ENCODE measurements around the gene DENND2C.
A peak's percentile ranks its signal among the peaks of the same experiment; 100 is the strongest.

DENND2C gene, protein sequence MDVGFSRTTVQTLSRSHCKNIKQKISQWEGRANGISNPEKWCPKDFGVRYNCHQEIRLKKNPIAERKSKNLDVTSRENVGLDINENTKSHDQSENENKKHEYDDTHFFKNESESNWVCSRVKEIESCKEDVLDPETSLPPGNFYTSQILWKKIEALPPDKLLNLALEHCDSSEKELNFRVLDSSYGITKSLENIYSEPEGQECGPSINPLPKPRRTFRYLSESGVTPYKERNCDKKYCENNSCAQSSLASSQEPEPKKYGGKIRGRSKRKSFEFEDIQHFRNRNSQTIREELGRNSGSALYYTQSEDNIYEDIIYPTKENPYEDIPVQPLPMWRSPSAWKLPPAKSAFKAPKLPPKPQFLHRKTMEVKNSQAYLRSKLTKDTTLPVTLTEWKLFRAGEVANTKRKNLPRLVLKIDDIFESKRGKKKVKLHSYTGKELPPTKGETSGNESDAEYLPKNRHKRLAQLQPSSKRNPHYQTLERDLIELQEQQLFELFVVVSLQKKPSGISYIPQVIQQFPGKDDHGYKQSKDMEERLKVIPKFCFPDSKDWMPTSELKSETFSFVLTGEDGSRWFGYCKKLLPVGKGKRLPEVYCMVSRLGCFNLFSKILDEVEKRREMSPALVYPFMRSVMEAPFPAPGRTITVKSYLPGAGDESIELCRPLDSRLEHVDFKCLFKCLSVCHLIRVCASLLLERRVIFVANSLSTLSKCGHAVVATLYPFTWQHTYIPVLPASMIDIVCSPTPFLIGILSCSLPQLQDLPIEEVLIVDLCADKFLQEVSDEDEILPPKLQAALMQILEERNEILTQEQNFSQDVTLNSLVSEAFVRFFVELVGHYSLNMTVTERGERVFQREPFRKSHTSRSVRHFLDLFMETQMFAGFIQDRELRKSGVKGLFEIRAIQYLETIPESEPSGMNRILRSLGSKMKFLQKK

DNA sequence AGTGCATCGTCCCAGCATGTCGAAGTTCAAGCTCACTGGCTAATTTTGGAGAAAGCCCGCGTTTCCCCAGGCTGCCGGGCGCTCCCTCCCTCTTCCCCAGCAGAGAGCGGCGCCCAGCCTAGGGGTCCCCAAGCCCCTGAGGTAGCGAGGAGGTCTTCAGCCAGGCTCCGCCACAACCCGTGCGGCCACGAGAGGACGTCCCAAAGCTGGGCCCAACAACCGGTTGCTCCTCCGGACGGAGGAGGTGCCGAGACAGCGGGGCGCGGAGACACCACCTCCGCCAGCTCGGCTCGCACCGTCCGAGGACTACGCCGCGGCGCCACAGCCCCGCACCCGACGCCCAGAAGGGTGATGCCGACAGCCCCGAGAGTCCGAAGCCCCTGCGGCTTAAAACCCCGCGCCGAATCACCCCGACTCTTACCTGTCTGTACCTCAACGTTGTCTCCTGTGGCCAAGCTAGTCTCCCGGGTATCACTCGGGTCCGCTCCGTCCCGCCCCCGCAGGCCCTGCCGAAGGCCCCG is at the start of gene DENND2C:
Gene DENND2C (minus strand): TSS at position 488 of the 521 bp plus-strand sequence. CDS start 44,065 bp downstream, outside the sequence.
- peak in 1 of 2 donors; percentile 2 for DNase-seq (ENCODE audit: extremely low read depth in 1 of 2, low read depth in 1 of 2)

DNA sequence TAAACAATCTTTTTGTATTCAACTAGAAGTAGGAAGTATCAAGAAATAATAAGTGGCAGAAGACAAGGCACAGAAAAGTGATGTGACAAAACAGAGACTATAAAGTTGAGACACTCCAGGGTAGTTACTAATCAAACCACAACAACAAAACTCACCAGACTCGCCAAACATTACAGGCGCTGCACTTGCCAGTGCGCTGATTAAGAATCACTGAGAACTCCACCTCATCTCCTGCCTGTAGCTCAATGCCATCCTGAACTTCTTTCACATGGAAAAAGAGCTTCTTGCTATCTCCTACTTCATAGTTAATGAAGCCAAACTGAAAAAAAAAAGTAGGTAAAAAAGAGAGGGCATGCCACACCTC is 49.6 kb upstream of the DENND2C start:
- no peak for DNase-seq (ENCODE audit: extremely low read depth in 1 of 2, low read depth in 1 of 2)

DNA sequence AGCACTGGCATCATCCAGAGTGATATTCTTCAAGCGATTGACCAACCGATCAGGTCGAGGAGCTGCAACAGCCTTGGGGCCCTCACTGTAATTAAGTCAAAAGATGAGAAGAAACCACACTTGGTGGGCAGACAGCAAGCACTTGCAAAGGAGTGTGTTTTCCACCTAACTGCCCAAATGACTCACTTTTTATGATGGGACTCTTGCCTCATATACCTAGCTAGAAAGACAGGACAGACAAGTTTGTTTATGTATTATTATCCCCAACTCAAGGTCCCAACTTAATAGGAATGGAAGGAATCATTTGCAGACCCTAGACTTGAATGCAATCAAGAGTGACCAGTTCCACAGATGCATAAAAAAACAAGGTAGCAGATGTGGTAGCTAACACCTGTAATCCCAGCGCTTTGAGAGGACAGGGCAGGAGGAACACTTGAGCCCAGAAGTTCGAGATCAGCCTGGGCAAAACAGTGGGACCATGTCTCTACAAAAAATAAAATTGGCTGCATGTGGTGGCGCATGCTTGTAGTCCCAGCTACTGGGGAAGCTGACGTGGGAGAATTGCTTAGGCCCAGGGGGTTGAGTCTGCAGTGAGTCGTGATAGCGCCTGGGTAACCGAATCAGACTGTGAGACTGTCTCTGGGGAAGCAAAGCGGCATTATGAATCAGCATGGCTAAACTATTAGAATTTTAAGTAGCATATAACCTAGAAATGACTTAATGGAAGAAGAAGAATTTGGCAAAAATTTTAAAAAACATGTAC is 49.0 kb upstream of the DENND2C start:
- DNase-seq (ENCODE audit: extremely low read depth in 1 of 2, low read depth in 1 of 2) = no peak

DNA sequence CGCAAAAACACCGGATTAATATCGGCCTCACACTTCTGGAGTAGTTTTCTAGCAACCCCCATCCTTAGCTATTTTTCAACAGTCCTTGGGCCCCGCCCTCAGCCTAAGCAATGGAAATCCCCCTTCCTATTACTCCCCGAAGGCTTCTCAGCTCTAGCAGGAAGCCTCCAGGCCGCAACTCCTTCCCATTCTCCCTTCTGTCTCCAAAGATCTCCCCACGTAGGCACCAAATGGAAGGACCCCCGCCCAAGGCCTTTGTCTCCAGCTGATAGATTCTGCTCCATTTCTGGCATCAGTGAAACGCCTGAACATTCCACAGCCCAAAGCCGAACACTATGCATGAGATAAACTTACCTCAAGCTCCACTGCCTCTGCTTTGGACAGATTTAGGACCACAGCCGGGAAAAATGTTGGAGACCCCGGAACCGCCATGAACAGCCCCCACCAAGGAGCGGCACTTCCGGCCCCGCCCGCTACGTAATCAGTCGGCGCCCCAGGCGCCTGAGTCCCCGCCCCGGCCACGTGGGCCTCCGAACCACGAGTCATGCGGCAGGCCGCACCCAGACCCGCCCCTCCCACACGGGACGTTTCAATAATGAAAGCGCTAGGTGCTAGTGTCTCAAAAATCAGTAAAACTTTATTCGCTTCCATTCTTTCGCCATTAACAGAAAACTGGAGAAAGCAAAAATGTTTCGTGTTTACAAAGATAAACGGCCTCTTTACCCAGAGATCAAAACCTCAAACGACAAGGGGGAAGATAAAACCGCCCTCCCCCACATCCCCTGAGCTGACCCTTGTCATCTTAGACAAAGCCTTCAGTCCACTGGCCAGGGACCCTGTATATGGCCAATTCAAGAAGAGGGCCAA is 46.7 kb upstream of the DENND2C start, which contains the start of gene NRAS:
Gene NRAS (minus strand): TSS at position 468 of the 867 bp plus-strand sequence. CDS start 611 bp downstream, outside the sequence.
- peak; percentile 85 to 97 for DNase-seq (ENCODE audit: extremely low read depth in 1 of 2, low read depth in 1 of 2)

DNA sequence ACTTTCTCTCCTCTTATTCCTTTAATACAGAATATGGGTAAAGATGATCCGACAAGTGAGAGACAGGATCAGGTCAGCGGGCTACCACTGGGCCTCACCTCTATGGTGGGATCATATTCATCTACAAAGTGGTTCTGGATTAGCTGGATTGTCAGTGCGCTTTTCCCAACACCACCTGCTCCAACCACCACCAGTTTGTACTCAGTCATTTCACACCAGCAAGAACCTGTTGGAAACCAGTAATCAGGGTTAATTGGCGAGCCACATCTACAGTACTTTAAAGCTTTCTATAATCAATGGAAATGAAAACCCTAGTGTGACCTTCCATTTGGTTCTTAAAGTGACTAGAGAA is 46.1 kb upstream of the DENND2C start:
- no peak for DNase-seq (ENCODE audit: extremely low read depth in 1 of 2, low read depth in 1 of 2)

DNA sequence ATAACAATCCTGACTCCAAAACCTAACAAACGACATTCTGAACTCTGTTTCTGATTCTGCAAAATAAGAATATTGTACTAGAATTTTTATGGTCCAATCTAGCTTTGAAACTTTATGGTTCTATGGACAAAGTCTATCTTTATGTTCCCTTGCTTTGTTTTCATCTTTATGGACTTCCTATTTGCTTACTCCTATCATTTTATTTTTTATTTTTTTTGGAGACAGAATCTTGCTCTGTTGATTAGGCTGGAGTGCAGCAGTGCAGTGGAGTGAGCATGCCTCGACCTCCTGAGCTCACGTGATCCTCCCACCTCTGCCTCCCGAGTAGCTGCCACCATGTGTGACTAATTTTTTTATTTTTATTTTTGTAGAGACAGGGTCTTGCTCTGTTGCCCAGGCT is 43.1 kb upstream of the DENND2C start:
- DNase-seq (ENCODE audit: extremely low read depth in 1 of 2, low read depth in 1 of 2) = no peak

DNA sequence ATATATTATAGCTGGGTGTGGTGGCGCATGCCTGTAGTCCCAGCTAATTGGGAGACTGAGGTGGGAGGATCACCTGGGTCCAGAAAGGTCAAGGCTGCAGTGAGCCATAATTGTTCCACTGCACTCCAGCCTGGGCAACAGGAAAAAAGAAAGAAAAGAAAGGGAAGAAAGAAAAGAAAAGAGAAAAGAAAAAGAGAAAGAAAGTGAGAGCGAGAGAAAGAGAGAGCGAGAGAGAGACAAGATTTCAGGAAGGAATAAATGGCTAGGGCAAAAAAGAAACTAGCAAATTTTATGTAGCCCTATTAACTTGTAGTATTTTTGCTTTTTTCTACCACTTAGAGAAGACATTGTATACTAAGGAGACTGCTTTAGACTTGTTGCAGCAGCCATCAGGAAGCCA is 40.5 kb upstream of the DENND2C start:
- no peak for DNase-seq (ENCODE audit: extremely low read depth in 1 of 2, low read depth in 1 of 2)

DNA sequence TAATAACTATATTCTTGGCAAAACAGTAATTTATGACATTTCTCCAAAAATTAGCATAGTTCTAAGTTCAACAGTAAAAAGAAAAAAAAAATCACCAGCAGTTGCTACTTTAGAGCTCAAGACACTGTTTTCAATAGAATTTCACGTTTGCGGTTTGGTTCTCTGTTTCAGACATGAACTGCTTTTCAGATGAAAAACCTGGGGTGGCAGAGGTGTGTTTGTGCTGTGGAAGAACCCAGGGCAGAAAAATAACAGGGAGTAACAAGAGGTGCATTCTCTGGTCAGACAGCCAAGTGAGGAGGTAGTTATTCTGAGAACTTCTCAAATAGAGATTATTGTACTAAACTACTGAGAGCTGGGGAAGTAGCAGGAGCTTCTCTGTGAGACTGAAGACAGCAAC is 37.8 kb upstream of the DENND2C start:
- DNase-seq (ENCODE audit: extremely low read depth in 1 of 2, low read depth in 1 of 2) = no peak

DNA sequence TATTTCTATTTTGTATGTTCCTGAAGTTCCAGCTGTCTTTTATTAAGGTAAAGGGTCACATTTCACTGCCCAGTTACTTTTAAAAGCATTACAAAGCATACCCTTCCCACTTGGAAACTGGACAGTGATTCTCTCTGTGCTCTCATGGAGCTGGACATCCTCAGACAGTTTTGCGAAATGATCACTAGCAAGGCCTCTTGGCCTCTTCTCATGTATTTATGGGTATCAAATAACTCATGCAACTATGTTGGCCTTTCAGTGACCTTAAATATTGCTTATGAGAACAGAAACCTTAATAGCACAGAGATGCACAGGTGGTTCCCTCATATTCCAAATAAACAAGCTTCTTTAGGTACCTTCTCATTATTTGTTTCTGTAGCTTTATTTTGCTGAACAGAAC is 33.4 kb upstream of the DENND2C start:
- DNase-seq (ENCODE audit: extremely low read depth in 1 of 2, low read depth in 1 of 2) = no peak

DNA sequence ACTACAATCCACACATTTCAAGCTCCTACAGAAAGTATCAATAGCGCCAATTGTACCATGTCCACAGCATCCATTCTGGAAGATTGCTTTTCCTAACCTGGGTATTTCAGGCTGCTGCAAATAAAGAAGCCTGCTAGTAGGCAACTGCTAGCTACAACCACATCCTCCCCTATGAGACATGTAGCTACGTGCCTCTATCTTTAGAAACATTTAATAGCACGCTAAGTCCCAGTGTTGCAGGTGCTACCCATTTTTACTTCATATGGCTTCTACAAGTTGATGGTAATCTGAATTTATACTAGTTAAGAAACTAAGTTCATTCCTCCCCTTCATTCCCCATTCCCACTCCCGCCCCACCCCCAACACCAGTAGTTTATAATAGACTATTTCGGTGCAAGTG is 32.9 kb upstream of the DENND2C start:
- DNase-seq (ENCODE audit: extremely low read depth in 1 of 2, low read depth in 1 of 2) = no peak

DNA sequence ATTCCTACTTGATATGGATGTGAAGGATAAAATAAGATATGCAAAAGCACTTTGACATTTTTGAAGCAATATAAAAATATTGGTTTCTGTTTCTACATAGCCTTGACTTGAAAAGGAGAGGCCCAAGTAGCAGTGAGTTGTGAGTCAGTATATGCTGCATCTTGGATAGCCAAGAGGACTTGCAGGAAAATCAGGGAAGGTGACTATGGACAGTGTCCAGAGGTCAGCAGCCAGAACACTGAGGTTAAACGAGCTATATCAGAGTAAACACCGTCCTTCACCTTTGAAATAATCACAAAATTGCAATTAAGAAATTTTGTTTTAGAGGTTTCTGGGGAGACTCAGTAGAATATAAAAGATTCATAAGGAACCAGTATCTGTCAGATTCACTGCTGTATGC is 32.1 kb upstream of the DENND2C start:
- DNase-seq (ENCODE audit: extremely low read depth in 1 of 2, low read depth in 1 of 2) = no peak

DNA sequence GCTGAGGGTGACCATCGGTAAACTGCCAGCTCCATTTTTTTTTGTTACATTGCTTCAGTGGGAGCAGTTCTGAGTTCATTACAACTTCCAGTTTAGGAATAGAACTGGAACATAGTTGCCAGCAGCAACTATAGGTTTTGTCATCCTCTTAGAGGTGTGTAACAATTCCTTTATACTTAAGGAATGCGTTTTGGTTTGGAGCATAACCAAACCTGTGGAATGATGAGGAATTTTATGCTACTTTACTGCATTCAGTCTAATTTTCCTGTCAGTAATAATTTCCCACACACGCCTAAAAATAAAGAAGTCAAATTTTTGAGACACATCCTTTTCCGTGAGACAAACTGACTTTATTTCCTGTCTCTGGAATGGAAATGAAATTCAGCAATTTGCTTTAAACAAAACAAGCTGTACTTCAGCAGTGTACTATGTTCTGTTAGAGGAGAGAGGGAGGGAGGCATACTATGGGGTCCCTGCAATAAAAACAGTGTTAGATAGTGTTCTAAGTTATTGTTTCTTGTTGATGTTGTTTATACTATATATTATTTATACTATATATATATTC is 30.3 kb upstream of the DENND2C start:
- no peak for DNase-seq (ENCODE audit: extremely low read depth in 1 of 2, low read depth in 1 of 2)

DNA sequence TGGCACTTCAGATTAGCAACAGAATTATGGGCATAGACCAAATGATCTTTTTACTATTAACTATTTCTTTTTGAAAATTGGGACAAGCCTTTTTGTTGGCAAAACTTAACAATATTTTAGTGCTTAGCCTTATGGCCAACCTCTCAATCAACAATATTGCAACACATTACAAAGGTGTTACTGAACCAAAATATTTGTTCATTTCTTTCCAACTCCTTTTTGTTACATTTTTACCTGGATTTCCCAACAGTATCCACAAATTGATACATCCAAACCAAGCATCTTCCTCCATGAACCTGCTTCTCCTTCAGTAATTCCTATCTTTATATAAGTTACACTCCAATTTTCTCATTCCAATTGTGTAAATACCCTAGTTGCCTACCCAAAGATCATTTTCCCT is 27.0 kb upstream of the DENND2C start:
- DNase-seq (ENCODE audit: extremely low read depth in 1 of 2, low read depth in 1 of 2) = no peak

DNA sequence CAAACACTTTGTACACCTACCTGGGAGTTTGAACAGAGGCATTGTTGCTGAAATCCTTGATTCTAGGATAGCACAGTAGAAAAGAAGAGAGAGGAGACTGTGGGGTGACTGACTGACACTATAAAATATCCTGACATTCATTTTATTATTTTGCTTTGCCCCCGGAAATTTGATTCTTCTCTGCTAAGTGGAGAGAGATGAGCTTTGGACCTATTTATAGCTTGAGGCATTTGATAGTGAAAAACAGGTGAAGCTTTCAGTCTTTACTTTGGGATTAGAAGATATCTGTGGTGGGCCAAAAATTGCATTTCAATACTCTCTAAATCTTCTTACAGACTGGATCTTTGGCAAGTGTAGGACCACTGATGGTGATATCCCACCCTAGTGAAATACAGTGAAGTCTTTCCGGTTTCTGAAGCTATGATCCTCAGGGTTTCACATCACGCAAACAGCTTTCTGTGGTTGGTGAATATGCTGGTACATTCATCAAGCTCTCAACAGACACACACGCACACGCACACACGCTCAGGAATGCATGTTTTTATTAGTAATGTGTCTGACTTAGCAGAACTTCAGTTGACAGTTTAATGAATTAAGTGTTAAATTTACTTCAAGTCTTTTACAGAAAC is 25.7 kb upstream of the DENND2C start, which contains the start of gene AMPD1:
Gene AMPD1 (minus strand): TSS at position 117 of the 629 bp plus-strand sequence. CDS start 75 bp downstream, at position 42.
- DNase-seq (ENCODE audit: extremely low read depth in 1 of 2, low read depth in 1 of 2) = no peak

DNA sequence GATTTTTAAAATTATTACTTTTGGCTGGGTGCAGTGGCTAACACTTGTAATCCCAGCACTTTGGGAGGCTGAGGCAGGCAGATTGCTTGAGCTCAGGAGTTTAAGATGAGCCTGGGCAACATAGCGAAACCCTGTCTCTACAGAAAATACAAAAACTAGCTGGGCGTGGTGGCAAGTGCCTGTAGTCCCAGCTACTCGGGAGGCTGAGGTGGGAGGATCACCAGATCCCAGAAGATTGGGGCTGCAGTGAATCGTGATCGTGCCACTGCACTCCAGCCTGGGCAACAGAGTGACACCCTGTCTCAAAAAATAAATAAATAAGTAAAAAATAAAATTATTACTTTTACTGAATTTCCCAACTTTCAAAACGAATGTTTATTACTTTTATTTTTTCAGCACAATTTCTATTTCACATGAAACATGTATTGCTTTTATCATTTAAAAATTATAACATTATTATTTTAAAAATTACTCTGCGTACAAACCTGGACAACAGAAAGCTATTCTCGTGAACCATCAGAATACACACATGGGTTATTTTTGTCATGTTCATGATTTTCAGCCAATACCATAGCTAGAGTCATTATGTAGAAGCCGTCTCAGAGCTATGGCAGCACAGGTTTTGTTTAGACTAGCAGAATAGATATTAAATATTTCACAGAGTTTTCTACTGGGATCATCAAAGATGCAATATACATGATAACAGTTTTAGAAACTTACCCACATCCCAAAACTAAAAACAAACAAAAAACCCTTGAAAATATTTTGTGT is 24.9 kb upstream of the DENND2C start:
- no peak for DNase-seq (ENCODE audit: extremely low read depth in 1 of 2, low read depth in 1 of 2)

DNA sequence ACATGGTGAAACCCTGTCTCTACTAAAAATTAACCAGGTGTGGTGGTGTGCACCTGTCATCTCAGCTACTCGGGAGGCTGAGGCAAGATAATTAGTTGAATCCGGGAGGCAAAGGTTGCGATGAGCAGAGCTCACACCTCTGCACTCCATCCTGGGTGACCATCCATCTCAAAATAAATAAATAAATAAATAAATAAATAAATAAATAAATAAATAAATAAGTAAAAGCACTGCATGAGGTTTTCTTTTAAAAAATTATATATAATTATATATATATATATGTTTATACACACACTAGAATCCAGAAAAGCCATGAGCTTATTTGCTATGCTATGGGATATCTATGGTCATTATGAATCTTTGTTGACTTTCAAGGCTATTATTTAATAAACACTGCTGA is 23.1 kb upstream of the DENND2C start:
- DNase-seq (ENCODE audit: extremely low read depth in 1 of 2, low read depth in 1 of 2) = no peak

DNA sequence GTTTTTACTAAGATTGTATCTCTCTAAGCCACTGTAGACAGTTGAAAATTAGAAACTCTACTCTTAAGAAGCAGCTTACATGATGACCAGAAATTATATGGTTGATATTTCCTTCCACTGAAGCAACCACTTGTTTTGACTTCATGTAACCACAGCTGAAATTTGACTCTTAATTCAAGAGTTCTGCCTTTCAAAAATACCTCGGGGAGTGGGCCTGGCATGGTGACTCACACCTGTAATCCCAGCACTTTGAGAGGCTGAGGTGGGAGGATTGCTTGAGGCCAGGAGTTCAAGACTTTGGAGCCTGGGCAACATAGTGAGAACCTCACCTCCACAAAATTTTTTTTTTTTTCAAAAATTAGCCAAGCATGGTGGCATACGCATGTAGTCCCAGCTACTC is 21.2 kb upstream of the DENND2C start:
- no peak for DNase-seq (ENCODE audit: extremely low read depth in 1 of 2, low read depth in 1 of 2)

DNA sequence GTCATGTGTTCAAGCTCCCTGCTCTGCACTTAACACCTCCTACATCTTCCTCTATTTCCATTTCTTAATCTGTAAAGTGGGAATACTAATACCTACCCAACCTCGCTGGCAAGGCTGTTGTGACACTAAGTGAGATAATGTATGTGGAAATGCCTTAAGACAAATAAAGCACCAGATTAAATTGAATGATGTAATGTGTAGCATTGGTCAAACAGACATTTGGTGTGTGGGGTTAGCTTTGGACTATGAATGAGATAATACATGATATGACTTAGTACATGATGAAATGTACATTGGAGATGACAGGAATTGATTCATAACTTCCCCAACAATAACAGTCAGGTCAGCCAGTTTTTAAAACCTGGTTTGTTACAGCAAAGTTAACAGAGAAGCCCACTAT is 20.3 kb upstream of the DENND2C start:
- no peak for DNase-seq (ENCODE audit: extremely low read depth in 1 of 2, low read depth in 1 of 2)
